NCI-H774 (cell line): Measurements from ENCODE around the gene MAGEF1.

Experiments used
- DNase-seq: peaks from one replicate; lab custom pipeline; 2025; lab: John Stamatoyannopoulos, UW

The MAGEF1 gene

DNA sequence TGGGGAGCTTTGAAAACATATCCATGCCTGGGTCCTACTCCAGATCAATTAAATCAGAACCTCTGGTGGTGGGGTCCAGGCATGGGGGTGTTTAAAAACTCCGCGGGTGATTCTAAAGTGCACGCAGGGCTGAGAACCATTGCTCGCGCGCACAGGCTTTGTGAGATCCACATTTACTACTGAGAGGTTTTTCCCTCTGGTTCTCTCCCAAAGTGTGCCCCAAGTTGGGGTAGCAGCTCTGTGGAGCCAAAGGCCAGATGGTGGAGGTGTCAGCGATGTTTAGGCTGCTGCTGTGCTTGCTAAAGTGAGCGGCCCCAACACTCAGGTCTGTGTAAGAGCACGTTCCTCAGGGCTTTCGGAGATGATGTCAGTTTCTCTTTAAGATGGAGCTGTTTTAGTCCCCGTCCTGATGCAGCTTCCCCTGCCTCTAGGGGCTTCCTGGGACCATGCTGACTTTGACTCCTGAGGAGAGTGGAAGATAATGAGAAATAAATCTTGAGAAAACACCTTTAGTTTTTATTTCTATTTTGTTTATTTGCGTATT is 13.4 kb upstream of the MAGEF1 start:
- DNase-seq = no peak

GRCh38 chr3:184724699-184725098 is 12.8 kb upstream of the MAGEF1 start:
- DNase-seq = no peak

GRCh38 chr3:184719709-184720108 is 7.8 kb upstream of the MAGEF1 start:
- DNase-seq = no peak

GRCh38 chr3:184718431-184718830 is 6.6 kb upstream of the MAGEF1 start:
- no peak for DNase-seq

DNA sequence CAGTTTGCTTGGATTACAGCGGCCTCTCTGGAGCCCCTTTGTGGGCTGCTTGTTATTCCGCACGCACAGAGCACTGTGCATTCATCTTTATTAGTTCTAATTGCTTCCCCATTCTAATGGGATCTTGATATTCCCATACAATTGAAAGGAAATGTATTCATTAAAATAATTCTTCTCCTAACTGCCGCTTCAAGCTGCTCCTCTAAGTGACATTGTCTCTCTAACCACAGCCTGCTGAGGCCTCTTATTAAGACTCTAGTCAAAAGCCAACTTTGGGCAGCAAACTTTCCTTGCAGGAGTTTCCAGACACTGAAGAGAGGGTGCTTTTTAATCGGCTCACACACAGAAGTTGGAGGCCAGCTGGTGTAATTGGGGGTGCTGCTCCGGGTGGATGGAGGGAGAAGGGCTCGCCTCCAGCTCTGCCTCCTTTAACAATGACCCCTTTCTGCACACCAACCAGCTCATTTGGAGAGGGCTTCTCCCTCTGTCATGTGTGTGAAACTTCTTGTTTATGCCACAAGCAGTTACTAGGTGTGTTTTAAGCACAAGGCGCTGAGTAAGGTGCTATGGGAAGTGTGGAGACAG is 5.6 kb upstream of the MAGEF1 start:
- DNase-seq = no peak

DNA sequence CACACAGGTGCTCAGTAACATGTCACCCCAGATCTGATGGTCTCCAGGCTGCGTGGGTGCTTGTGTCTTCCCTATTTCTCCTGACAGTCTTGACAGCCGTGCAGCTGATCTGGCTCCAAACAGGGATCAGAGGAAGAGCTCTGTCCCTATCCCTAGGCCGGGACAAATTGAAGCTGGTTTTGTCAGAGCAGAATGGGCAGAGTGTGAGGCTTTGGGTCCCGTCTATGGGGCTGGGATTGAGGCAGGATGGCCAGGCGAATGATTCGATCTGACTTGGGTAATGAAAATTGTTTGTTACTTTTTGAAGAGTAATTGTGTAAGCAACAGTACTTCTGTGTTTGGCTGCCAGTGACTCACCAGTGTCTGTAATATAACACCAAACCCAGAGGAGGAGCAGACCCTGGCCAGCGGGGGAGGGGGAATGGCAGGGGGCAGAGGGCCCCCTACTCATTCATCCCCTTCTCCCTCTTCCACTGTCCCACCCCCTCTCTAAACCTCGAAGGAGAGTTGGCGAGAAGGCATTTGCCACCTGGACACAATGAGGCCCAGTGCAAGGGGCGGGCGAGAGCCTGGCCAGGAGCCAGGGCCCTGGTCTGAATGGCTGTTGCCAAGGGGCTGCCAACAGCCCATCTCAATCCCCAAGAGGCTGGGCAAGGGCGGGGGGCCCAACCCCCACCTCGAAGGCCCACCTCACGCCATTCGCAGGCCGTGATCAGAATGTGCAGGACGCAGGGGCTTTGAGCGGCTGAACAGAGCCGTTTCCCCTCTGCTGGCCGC is 4.9 kb upstream of the MAGEF1 start:
- DNase-seq = no peak

- DNase-seq = no peak
Observed at GRCh38 chr3:184715943-184716621, 4.2 kb upstream of the MAGEF1 start.

DNA sequence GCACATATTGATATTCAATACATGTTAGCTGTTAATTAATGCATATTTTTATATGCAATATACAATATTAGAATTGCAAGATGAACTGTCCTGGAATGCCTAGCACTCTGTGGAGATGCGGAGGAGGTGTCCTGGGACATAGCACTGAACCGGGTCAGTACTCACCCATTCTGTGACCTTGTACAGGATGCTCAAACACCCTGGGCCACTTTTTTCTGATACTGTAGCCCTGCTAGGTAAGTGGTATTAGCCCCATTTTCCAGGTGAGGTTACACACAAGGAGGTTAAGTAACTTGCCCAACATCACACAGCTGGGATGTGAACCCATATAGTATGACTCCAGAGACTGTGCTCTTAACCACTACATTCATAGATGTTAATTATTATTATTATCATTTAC is 1.7 kb upstream of the MAGEF1 start:
- no peak for DNase-seq

DNA sequence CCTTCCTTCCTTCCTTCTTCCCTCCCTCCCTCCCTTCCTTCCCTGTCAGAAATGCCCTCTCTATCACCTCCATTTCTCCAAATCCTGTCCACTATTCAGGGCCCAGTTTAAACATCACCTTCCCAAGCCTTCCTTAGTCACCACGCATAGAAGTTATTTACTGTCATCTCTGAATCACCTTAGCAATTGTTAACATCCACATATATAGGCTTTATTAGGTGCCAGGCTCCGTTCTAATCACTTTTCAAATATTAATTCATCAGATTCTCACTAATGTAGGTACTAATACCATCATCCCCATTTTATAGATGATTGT is 1.1 kb upstream of the MAGEF1 start:
- DNase-seq = no peak

DNA sequence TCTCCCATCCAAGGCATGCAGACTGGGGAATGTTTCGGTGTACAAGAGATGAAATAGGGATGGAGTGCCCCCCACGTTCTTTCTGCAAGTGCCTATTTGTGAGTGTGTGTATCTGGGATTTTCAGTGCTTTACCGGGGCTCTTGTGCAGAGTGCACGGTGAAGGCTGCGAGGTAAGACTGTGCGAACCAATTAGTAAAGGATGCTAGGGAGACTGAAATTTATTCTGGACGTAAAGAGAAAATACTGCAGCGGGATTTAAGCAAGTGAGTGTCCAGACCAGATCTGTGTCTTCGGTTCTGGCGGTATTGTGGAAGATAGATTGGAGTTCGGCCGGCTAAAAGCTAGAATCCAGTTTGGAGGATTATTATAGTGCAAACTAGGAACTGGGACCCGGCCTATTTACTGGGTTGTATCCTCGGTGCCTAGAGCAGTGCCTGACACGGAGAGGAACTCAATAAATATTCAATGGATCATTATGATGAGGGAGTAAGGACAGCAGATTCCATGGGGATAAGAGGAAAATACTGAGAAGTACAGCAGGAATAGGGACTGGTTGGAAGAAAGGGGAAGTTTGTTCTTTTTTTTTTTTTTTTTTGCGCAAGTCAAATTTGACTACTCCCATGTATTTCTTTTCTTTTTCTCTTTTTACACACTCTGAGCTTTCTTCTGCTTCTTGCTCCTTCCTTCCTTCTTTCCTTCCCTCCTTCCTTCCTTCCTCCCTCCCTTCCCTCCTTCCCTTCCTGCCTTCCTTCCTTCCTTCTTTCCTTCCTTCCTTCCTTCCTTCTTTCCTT is 580 bp upstream of the MAGEF1 start:
- no peak for DNase-seq

DNA sequence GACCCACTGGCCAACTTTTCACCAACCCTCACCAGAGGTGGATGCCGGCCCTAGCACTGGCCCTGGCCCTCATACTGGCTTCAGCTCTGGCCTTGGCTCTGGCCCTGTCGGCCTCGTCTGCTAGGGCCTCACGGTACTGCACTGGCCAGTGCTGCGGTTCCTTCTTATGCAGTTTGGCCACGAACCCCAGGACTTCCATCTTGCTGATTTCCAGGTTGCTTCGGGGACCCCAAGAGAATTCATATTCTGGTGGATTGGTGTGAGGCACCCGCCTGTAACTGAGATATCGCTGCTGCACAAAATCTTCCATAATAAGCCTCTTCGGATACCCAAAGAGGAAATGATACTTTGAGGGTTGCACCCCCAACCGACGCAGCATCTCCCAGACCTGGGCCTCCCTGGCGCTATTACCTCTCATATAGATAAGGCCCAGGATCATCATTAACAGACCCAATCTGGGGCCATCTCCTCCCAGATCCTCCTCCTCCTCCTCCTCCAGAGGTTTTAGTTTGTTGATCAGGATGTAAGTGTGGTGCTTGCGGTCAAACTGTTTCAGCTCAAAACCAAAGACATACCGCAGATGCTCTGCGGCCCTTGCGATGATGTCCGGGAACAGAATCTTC is 883 bp downstream of the MAGEF1 start:
- DNase-seq = no peak

- DNase-seq = no peak
Observed at GRCh38 chr3:184703657-184704056, 8.2 kb downstream of the MAGEF1 start.

DNA sequence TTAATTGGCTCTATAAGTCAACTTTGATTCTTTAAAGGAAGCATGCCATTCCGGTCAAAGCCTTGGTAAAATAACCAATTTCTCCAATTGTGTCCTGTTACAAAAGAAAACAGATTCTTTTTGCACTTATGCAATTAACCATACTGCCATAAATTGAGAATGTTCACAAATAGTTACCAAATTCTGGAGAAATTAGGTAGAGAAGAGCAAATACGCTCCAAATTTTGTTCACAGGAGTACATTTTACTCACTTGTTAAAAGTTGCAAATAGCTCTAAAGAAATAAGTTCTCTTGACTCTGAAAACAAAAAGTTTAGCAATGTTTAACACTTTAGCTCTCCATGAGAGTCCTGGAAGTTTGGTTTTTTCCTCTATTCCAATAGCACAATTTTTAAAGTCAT is 11.1 kb downstream of the MAGEF1 start:
- no peak for DNase-seq

DNA sequence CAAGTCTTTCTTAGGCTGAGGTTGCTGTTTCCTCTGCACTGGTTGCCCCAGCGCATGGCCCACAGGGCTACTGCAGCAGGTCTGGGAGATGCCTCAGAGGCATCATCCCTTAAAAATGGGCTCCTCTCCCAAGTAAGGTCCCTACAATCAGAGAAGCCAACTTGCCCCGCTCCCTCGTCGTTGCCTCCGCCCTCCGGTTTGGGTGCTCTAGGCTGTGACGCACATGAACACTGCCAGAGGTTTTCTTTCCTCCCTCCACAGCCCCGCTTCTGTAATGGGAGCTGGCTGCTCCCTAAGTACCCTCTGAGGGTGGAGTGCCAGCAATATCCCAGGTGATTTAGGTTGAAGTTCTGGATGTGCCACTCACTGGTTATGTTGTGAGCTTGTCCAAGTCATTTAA is 14.0 kb downstream of the MAGEF1 start:
- no peak for DNase-seq

DNA sequence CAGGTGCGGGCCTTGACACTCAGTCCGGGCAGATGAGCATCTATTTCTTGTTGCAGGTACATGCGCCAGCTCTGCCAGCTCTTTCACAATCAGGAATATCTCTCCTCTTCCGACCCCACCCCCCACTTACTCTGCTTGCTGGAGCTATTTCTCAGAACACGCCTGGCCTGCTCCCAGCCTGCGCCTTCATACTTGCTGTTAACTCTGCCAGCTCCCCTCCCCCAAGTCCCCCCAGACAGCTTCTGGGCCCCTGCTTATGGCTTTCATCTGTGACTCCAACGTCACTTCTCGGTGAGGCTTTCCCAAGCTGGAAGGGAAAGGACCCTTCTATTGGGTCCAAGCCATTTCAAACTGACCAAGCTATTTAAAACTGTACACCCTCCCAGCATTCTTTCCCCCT is 15.2 kb downstream of the MAGEF1 start:
- no peak for DNase-seq

- DNase-seq = no peak
Observed at GRCh38 chr3:184694716-184695115, 17.1 kb downstream of the MAGEF1 start.

DNA sequence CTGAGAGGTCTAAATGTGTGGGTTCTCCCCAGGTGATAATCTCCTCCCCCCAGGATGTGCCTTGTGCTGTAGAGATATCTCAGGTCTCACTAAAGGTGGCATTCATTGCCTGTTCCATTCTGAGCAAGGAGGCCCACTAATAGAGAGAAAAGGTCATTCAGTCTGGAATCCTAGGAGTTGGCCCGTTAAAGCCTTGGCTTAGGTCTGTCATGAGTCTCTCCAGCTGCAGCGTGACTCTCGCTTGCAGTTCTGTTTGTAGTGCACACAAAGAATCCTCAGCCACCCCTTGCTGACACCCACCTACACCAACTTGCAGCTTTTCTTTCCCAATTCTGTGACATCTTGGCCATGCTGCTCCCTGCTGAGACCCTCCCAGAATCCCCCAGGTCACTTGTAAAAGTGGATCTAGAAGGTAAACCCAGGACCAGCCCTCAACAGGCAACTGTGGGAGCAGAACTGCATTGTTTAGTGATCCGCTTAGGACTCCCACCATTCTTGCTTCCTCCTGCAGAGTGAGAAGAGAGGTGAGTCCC is 17.7 kb downstream of the MAGEF1 start:
- DNase-seq = no peak

GRCh38 chr3:184693011-184693975 is 18.6 kb downstream of the MAGEF1 start:
- no peak for DNase-seq

- no peak for DNase-seq
Observed at GRCh38 chr3:184691397-184692231, 20.2 kb downstream of the MAGEF1 start.
